ENCODE data around the gene LZTS2. TPM values are rescaled to one million over a fixed set of nuclear protein-coding genes. Genes with fewer than 3 reads are reported as not detected.

LZTS2 gene
- total and polyA plus RNA-seq, 2 experiments from 2014 or later: 73.6 to 90.7 TPM

- Histone ChIP-seq H4K20me1 (ENCODE audit: insufficient read depth, poor library complexity, severe bottlenecking) (no peaks in the 10 kb centered on the region), H3K27me3 (peaks cover 57% of the 10 kb centered on the region), H3K4me1 (ENCODE audit: insufficient read depth) (peaks cover 9% of the 10 kb centered on the region), H3K79me2 (no peaks in the 10 kb centered on the region), H3K9me2 (replicated peaks; ENCODE audit: insufficient read depth) (no peaks in the 10 kb centered on the region), H3K9me3 (ENCODE audit: low read depth) (no peaks in the 10 kb centered on the region), H3K27ac (no peak overlapping the region), H3K4me3 (no peak overlapping the region), H3K4me2 (peak overlapping the region; percentile 34), H2AFZ (no peak overlapping the region), H3K36me3 (replicated peaks; ENCODE audit: insufficient read depth, low read depth) (no peaks in the 10 kb centered on the region)
- 19% methylated on average over 16 of the region's 16 CpGs for WGBS (ENCODE audit: low lambda C conversion rate, missing lambda C conversion rate)
- DNase-seq (ENCODE audit: low spot score): no peak
- TF ChIP-seq EZH2 (IDR thresholded peaks at IDR 0.05; ENCODE audit: borderline replicate concordance): no peak
- no peak for TF ChIP-seq CTCF (IDR thresholded peaks at IDR 0.05; ENCODE audit: poor library complexity)
- TF ChIP-seq EZH2phosphoT487 (IDR thresholded peaks at IDR 0.05; ENCODE audit: low read depth, severe bottlenecking, unreplicated experiment): no peak
Observed at GRCh38 chr10:101047268-101047667, 47.7 kb downstream of the LZTS2 start.

DNA sequence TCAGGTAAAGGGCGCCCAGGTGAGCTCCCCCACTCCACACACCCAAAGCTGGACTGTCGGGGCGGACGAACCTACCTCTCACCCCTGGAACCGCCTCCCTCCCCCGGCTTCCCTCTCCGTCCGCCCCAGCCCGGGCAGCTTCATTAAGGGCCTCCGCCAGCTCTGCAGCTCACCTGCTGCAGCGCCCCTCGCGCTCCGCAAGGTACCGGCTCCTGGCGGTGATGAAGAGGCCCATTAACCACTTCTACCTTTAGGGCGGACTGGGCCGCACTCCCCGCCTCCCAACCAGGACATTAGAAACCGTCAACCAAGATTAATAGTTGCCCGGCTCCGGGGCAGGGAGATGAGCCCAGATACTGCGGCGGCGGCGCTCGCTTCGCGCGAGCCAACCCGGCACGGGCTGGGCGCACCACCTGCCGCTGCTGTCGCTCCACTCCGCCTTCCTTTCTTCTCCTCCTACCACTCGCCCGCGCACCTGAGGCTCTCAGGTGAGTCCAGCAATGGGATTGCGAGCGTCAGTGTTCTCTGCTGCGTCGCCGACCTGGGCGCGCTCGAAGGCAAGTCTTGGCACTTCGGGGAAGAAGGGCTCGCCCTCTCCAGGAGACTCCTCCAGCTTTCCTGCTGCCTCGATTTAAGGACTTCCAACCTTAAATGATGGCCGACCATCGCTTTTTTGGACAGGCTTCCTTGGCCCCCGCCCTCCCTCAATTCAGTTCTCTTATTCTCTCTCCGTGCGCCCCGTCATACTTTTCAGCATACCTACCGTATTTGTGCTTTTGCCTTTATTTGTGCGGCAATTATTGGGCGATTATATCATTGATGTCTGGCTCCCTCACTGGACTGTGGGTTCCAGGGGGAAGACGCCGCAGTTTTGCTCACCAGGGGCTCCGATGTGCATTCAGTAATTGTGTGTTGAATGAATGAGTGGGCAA lies 48.6 kb downstream of the LZTS2 start:
- DNase-seq (ENCODE audit: low spot score): peak; percentile 60
- no peaks in the 10 kb centered on the region for H3K9me2 ChIP-seq (replicated peaks; ENCODE audit: insufficient read depth)
- H4K20me1 ChIP-seq (ENCODE audit: insufficient read depth, poor library complexity, severe bottlenecking): no peaks in the 10 kb centered on the region
- 11% methylated on average over 59 of the region's 62 CpGs for WGBS (ENCODE audit: low lambda C conversion rate, missing lambda C conversion rate)
- peak overlapping the region; percentile 67 for H3K4me2 ChIP-seq
- no peaks in the 10 kb centered on the region for H3K9me3 ChIP-seq (ENCODE audit: low read depth)
- peaks cover 7% of the 10 kb centered on the region for H3K4me1 ChIP-seq (ENCODE audit: insufficient read depth)
- no peaks in the 10 kb centered on the region for H3K36me3 ChIP-seq (replicated peaks; ENCODE audit: insufficient read depth, low read depth)
- H3K27me3 ChIP-seq: peaks cover 57% of the 10 kb centered on the region
- no peak overlapping the region for H3K27ac ChIP-seq
- H2AFZ ChIP-seq: peak overlapping the region; percentile 26
- TF ChIP-seq CTCF (IDR thresholded peaks at IDR 0.05; ENCODE audit: poor library complexity): peak; percentile 28
- peak; percentile 32 for TF ChIP-seq EZH2phosphoT487 (IDR thresholded peaks at IDR 0.05; ENCODE audit: low read depth, severe bottlenecking, unreplicated experiment)
- TF ChIP-seq EZH2 (IDR thresholded peaks at IDR 0.05; ENCODE audit: borderline replicate concordance): peak; percentile 86
- no peak overlapping the region for H3K4me3 ChIP-seq
- no peaks in the 10 kb centered on the region for H3K79me2 ChIP-seq

- no peak overlapping the region for H2AFZ ChIP-seq
- H3K36me3 ChIP-seq (replicated peaks; ENCODE audit: insufficient read depth, low read depth): no peaks in the 10 kb centered on the region
- H3K9me2 ChIP-seq (replicated peaks; ENCODE audit: insufficient read depth): no peaks in the 10 kb centered on the region
- no peak overlapping the region for H3K4me3 ChIP-seq
- peak; percentile 77 for DNase-seq (ENCODE audit: low spot score)
- no peaks in the 10 kb centered on the region for H4K20me1 ChIP-seq (ENCODE audit: insufficient read depth, poor library complexity, severe bottlenecking)
- H3K79me2 ChIP-seq: no peaks in the 10 kb centered on the region
- WGBS (ENCODE audit: low lambda C conversion rate, missing lambda C conversion rate): 17% methylated on average over 30 of the region's 42 CpGs
- TF ChIP-seq CTCF (IDR thresholded peaks at IDR 0.05; ENCODE audit: poor library complexity) (peak; percentile 84), EZH2phosphoT487 (IDR thresholded peaks at IDR 0.05; ENCODE audit: low read depth, severe bottlenecking, unreplicated experiment) (peak; percentile 56), EZH2 (IDR thresholded peaks at IDR 0.05; ENCODE audit: borderline replicate concordance) (no peak)
- peaks cover 3% of the 10 kb centered on the region for H3K4me1 ChIP-seq (ENCODE audit: insufficient read depth)
- H3K27ac ChIP-seq: no peak overlapping the region
- peak overlapping the region; percentile 77 for H3K4me2 ChIP-seq
- H3K9me3 ChIP-seq (ENCODE audit: low read depth): no peaks in the 10 kb centered on the region
- peaks cover 57% of the 10 kb centered on the region for H3K27me3 ChIP-seq
Observed at GRCh38 chr10:101050208-101051069, 50.8 kb downstream of the LZTS2 start.

All from hepatocyte (in vitro differentiated cells).